Dedifferentiated amniotic fluid mesenchymal stem cell (primary cell): ENCODE results near the gene FAM83C.

Experiments
- DNase-seq: peaks from one replicate; pipeline ENCODE4 v3.0.0-alpha.2; 2016; ENCODE audit errors: extremely low spot score

The FAM83C gene

GRCh38 chr20:35299780-35300179 is 7.6 kb upstream of the FAM83C start:
- DNase-seq, result no peak

- DNase-seq, result no peak
Measured at GRCh38 chr20:35298264-35298663, 6.0 kb upstream of the FAM83C start.

GRCh38 chr20:35297740-35298139 is 5.5 kb upstream of the FAM83C start:
- no peak for DNase-seq

GRCh38 chr20:35297155-35297554 is 4.9 kb upstream of the FAM83C start:
- no peak for DNase-seq

GRCh38 chr20:35296101-35296554 is 3.9 kb upstream of the FAM83C start:
- DNase-seq, result no peak

- DNase-seq, result no peak
Measured at GRCh38 chr20:35295674-35296073, 3.4 kb upstream of the FAM83C start.

- no peak for DNase-seq
Measured at GRCh38 chr20:35295058-35295457, 2.8 kb upstream of the FAM83C start.

- DNase-seq, result no peak
Measured at GRCh38 chr20:35294293-35294685, 2.1 kb upstream of the FAM83C start.

GRCh38 chr20:35293303-35294292 is 1.4 kb upstream of the FAM83C start:
- no peak for DNase-seq

- DNase-seq, result no peak
Measured at GRCh38 chr20:35292504-35293285, 470 bp upstream of the FAM83C start.

GRCh38 chr20:35290887-35291417 is 1.3 kb downstream of the FAM83C start:
- no peak for DNase-seq

GRCh38 chr20:35290186-35290886 is 1.9 kb downstream of the FAM83C start:
- no peak for DNase-seq

- no peak for DNase-seq
Measured at GRCh38 chr20:35288325-35289060, 3.7 kb downstream of the FAM83C start.

- DNase-seq, result no peak
Measured at GRCh38 chr20:35287509-35288324, 4.5 kb downstream of the FAM83C start.

- no peak for DNase-seq
Measured at GRCh38 chr20:35286899-35287508, 5.2 kb downstream of the FAM83C start.

GRCh38 chr20:35286077-35286898 is 5.9 kb downstream of the FAM83C start:
- no peak for DNase-seq

- DNase-seq, result no peak
Measured at GRCh38 chr20:35285806-35286076, 6.5 kb downstream of the FAM83C start.

- DNase-seq, result no peak
Measured at GRCh38 chr20:35284992-35285805, 7.0 kb downstream of the FAM83C start.
